Osteocyte (in vitro differentiated cells): ENCODE measurements around the gene ZNF292. TPM values are rescaled to one million over a fixed set of nuclear protein-coding genes. Genes with fewer than 3 reads are reported as not detected.

Experiments used
- DNase-seq: peaks from one replicate; pipeline ENCODE4 v3.0.0; 2021; ENCODE audit warnings: mixed read lengths; ENCODE audit not compliant: unreplicated experiment; ENCODE audit errors: extremely low spot score
- H3K27ac Mint-ChIP-seq: one replicate; pipeline ENCODE4 v1.8.0; 2021; ENCODE audit warnings: mild to moderate bottlenecking, mixed read lengths; ENCODE audit not compliant: unreplicated experiment
- H3K27me3 Mint-ChIP-seq: one replicate; pipeline ENCODE4 v1.8.0; 2021; ENCODE audit warnings: mixed read lengths; ENCODE audit not compliant: unreplicated experiment
- H3K36me3 Mint-ChIP-seq: one replicate; pipeline ENCODE4 v1.8.0; 2021; ENCODE audit warnings: mixed read lengths; ENCODE audit not compliant: unreplicated experiment
- H3K4me1 Mint-ChIP-seq: one replicate; pipeline ENCODE4 v1.8.0; 2021; ENCODE audit warnings: mixed read lengths; ENCODE audit not compliant: unreplicated experiment
- H3K4me3 Mint-ChIP-seq: one replicate; pipeline ENCODE4 v1.8.0; 2021; ENCODE audit warnings: mild to moderate bottlenecking, moderate library complexity, mixed read lengths; ENCODE audit not compliant: unreplicated experiment
- H3K9me3 Mint-ChIP-seq: one replicate; pipeline ENCODE4 v1.8.0; 2021; ENCODE audit warnings: mixed read lengths; ENCODE audit not compliant: unreplicated experiment
- CTCF ChIP-seq: fragments of 200-600 bp; sonication (generic); IDR thresholded peaks from 2 replicates; pipeline ENCODE4 v1.5.0; 2021; ENCODE audit warnings: antibody characterized with exemption, mild to moderate bottlenecking, moderate library complexity
- long read RNA-seq: library from polyadenylated mRNA; unstranded; transcript quantifications from one replicate; pipeline ENCODE4 v2.0.0, GENCODE V29; 2021
- total RNA-seq: library from RNA; stranded (reverse); gene quantifications from 2 replicates; pipeline ENCODE4 v1.2.1, GENCODE V29; 2021

ZNF292 gene
- 37.2 and 38.8 TPM in 2 replicates for total RNA-seq
- long read RNA-seq, full-length matches to known transcripts = 29 of 46 reads
- long read RNA-seq, partial matches to known transcripts = 3 of 46 reads
- long read RNA-seq, other reads (novel, unspliced or antisense) = 14 of 46 reads

DNA sequence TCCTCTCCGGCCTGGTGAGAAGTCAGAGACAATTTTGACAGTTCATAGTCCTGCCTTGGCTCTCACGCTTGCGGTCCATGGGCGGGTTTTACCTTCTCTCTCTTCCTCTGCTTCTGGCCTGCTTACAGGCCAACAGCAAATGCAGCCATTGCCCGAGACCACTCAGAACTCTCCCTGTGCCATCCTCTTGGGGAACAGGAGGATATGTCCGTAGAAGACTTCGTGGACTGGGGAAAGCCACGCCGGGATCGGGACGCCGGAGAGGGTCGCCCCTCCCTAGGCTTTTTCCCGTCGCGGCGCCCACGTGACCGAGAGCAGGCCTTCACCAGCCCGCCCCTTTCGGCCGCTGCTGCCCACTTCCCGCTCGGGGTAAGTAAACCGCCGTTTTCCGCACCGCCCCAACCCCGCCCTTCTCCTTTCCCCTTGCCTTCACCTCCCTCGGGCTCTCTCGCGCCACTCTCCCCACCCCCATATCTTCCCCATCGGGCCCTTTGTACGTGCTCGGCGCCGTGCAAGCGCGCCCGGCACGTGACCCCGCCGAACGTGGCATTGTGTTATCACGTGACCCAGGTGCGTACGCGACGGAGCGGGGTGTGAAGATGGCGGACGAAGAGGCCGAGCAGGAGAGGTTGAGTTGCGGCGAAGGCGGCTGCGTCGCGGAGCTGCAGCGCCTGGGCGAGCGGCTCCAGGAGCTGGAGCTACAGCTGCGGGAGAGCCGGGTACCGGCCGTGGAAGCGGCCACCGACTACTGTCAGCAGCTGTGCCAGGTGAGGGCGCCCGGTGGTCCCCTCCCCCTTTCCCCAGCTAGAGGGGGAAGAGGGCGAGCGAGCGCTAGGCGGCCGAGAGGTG lies at the start of gene ZNF292:
Gene ZNF292, plus strand, starts transcription at position 573 of the 849 bp plus-strand sequence. Its CDS starts 27 bp downstream, at position 600.
- peak within 1 kb of the TSS; percentile 93 for H3K4me3 Mint-ChIP-seq

DNA sequence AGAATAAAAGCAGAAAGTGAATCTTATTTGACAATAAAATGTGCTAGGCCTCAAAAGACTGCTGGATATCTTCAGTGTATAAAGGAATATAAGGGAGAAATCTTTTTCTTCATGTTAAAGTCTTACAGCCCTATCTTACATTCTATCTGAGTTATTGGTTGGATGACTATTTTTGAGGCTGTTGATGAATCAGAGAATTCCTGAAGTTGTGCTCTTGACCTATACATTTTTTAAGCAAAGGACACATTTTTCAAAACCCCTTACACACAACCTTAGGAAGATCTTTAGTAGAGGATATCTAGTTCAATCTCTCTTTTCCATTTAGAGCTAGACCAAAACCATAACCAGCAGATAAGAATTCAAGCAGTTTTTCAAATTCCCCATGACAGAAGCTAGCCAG lies 49.5 kb upstream of the ZNF292 start:
- Mint-ChIP-seq H3K9me3 (no peaks in the 10 kb centered on the region), H3K27ac (no peak overlapping the region), H3K4me1 (no peaks in the 10 kb centered on the region), H3K4me3 (no peak overlapping the region), H3K36me3 (no peaks in the 10 kb centered on the region), H3K27me3 (peaks cover 12% of the 10 kb centered on the region)
- TF ChIP-seq CTCF = no peak
- no peak for DNase-seq

More for the DNA sequence above, at the start of gene ZNF292:
- Mint-ChIP-seq H3K36me3 (peaks cover 2% of the 10 kb centered on the region), H3K4me1 (peaks cover 44% of the 10 kb centered on the region), H3K27me3 (no peaks in the 10 kb centered on the region), H3K9me3 (no peaks in the 10 kb centered on the region), H3K27ac (peak within 1 kb of the TSS; percentile 98)
- TF ChIP-seq CTCF = no peak
- peak; percentile 98 for DNase-seq

- H3K4me1 Mint-ChIP-seq = no peaks in the 10 kb centered on the region
- DNase-seq = no peak
- H3K36me3 Mint-ChIP-seq = no peaks in the 10 kb centered on the region
- TF ChIP-seq CTCF = no peak
- H3K4me3 Mint-ChIP-seq = no peak overlapping the region
- H3K27me3 Mint-ChIP-seq = peaks cover 41% of the 10 kb centered on the region
- no peak overlapping the region for H3K27ac Mint-ChIP-seq
- no peaks in the 10 kb centered on the region for H3K9me3 Mint-ChIP-seq
Observed at GRCh38 chr6:87110636-87111035, 44.7 kb upstream of the ZNF292 start.

DNA sequence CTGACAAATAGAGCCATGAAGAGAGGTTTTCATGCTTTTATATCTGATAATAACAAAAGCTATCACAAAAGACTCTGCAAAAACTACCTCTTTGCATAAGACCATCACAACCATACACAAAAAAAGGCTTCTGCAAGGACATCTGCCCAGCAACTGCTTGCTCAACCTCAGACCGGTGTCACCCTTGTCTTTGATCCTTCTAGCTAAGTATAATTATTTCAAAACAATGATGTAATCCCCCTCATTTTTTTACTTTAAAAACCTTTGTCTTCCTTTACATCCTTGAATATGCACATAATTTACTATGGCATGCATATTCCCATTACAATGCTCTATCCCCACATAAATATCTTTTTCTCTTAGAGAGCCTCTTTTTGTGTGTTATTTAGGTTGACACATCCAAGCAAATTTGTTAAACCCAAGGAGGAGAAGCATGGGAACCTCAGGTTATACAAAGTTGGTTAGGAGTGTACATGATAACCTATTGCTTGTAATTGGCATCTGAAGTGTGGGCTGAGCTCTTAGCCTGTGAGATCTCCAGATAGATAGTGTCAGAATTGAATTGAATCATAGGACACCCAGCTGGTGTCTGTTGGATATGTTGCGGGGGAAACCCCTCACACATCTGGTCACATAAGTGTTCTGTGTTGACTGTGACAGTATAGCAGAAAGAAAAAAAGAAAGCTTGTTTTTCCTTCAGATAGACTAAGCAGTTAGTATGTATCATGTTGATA lies 39.8 kb upstream of the ZNF292 start:
- Mint-ChIP-seq H3K4me3 (no peak overlapping the region), H3K4me1 (no peaks in the 10 kb centered on the region), H3K9me3 (no peaks in the 10 kb centered on the region), H3K27ac (no peak overlapping the region), H3K36me3 (no peaks in the 10 kb centered on the region), H3K27me3 (peaks cover 60% of the 10 kb centered on the region)
- no peak for DNase-seq
- TF ChIP-seq CTCF = no peak

DNA sequence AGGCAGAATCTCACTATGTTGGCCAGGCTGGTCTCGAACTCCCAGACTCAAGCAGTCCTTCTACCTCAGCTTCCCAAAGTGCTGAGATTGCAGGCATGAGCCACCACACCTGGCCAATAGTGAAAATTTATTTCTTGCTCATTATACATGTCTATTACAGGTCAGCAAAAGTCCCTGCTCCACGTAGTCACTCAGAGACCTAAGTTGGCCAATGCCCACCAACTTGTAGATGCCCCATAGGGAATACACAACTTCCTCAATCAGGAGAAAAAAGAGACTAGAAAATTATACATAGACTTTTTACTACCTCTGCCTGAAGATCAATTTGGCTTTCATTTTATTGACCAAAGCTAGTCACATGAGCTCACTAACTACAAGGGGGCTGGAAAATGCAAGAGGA lies 38.4 kb upstream of the ZNF292 start:
- Mint-ChIP-seq H3K27ac (no peak overlapping the region), H3K9me3 (no peaks in the 10 kb centered on the region), H3K36me3 (no peaks in the 10 kb centered on the region), H3K4me3 (no peak overlapping the region), H3K4me1 (no peaks in the 10 kb centered on the region), H3K27me3 (peaks cover 54% of the 10 kb centered on the region)
- no peak for DNase-seq
- TF ChIP-seq CTCF = no peak
